ENCODE data around the gene ALPL.
"Not testable (repeated sequence)": the region's sequence is repeated elsewhere in the genome, so short reads cannot be mapped to it uniquely, and the experiment has no call there.

GRCh38 chr1:21519486-21520070 lies 10.4 kb downstream of the ALPL start:
- TF ChIP-seq CTCF, POLR2A, POLR2AphosphoS5 (IDR thresholded peaks at IDR 0.05): not testable (repeated sequence)

All from breast epithelium (tissue), 3 donors.